GM10248 (cell line): Measurements from ENCODE around the gene PGLYRP2.

ENCODE experiments used
- CTCF ChIA-PET: fragments of 300-600 bp; sonication (Branson Sonifier 250); formaldehyde crosslinking; extraction: SDS; loops from one replicate; lab custom pipeline; 2021; ENCODE audit warnings: antibody characterized with exemption; lab: Yijun Ruan, JAX
- POLR2A ChIA-PET: fragments of 350-650 bp; sonication (Branson Sonifier 250); formaldehyde crosslinking; extraction: SDS; loops from one replicate; lab custom pipeline; 2020; ENCODE audit warnings: antibody characterized with exemption; lab: Yijun Ruan, JAX
- DNase-seq: peaks from one replicate; pipeline ENCODE4 v3.0.0; 2012; ENCODE audit errors: extremely low spot score
- TF ChIP-seq, protein P1 (sequence below): IDR thresholded peaks from 2 replicates; pipeline ENCODE4 v1.5.1; 2012; ENCODE audit warnings: mild to moderate bottlenecking, low read depth; ENCODE audit errors: extremely low read depth, missing control alignments, control extremely low read depth

Gene PGLYRP2

DNA sequence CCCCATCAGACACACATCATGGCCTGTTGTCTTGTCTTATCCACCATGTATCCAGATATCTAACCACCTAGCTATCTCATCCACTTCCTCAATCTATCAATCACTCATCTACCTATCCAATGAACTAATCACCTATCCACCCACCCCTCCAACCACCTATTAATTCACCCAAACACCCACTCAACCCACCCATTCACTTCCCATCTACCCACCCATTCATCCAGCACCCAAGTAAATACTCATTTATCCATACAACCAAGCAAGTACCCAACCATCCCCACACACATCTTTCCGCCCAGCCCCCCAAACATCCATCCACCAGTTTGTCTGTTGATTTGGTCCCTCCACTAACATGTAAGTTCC, 28.8 kb downstream of the PGLYRP2 start:
- TF ChIP-seq, protein P1, sequence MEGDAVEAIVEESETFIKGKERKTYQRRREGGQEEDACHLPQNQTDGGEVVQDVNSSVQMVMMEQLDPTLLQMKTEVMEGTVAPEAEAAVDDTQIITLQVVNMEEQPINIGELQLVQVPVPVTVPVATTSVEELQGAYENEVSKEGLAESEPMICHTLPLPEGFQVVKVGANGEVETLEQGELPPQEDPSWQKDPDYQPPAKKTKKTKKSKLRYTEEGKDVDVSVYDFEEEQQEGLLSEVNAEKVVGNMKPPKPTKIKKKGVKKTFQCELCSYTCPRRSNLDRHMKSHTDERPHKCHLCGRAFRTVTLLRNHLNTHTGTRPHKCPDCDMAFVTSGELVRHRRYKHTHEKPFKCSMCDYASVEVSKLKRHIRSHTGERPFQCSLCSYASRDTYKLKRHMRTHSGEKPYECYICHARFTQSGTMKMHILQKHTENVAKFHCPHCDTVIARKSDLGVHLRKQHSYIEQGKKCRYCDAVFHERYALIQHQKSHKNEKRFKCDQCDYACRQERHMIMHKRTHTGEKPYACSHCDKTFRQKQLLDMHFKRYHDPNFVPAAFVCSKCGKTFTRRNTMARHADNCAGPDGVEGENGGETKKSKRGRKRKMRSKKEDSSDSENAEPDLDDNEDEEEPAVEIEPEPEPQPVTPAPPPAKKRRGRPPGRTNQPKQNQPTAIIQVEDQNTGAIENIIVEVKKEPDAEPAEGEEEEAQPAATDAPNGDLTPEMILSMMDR, result no peak
- no peak for DNase-seq
- POLR2A ChIA-PET, result no interaction called here
- CTCF ChIA-PET, result no interaction called here

DNA sequence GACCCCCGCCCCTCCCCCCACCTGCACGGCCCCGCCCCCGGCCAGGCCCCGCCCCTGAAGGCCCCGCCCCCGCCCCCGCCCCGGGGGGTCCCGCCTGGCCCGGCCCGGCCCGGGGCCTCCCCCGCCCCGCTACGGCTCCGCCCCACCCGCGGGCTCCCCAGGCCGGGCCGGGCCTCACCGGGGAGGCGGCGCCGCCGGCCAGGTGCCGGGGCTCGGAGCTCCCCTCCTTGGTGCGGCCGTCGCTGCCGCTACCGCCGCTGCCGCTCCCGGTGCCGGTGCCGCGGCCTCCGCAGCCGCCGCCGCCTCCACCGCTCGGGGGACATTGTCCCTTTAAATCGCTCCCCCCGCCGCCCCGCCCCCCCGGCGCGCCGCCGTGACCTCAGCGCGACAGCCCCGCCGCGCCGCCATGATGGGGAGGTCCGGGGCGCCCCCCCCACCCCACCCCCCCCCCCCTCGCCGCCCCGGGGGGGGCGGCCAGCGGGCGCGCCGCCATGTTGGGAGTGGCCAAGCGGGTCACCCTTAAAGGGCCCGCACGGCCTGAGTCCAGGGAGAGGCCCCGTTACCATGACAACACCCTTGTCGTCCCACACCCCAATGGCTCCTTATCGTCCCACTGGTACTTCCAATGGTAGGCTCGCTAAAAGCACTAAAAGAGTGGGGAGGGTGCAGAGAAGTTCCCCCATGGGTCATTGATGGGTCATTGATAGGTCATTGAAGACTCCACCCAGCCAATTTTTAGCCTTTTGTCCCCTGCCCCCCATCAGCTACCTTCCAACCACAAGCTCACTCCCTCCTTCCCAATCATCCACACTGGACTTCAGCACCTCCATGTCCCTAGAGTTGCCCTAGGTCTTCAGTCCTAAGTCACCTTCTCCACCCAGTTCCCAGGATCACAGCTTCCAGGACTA, 29.4 kb downstream of the PGLYRP2 start, which contains the start of gene WIZ:
Gene WIZ (minus strand): TSS at position 337 of the 908 bp plus-strand sequence. CDS start 1,649 bp downstream, outside the sequence.
- DNase-seq, result peak; percentile 92
- TF ChIP-seq, protein P1, result no peak
- ChIA-PET POLR2A (no interaction called here), CTCF (interaction anchor here (0.9 kb wide), 1 partner anchor 17 kb away, joined by 3 read pairs; no protein-coding TSS in a partner anchor)

DNA sequence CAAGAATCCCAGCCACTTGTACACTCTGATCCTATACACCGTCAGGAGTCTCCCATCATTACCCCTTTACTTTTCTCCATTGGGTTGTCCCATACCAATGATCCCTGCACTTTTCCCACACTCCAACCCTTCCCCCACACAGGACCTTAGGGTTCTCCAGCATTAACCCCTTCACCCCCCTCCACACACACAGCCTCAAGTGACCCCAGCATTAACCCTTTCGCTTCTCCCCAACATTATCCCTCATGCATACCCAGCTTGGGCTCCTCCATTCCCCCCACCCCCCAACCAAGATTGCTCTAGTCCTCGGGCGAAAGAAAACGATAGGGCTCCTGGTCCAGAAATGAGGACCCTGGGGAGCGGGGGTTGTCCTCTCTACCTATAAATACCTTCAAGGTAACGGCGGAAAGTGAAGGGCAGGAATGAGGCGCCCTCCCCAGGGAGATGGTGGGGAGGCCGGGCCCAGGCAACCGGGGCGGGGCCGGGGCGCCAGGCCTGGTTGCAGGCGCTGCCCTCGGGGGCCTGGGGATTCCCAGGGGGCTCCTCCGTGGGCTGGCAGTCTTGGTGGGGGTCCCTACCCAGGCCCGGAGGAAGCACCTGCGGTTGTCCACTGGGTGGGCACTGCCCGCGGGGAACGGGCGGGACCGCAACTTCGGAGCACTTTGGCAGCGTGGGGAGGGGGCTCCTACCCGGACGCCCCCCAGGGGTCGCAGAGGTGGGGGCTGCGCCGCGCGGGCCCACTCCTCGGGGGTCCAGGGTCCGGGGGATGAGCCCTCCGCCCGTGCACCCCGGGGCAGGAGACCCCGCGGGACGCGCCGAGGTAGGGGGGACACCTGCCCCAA, 30.3 kb downstream of the PGLYRP2 start:
- peak; percentile 57 for DNase-seq
- TF ChIP-seq, protein P1, result peak; percentile 16
- CTCF ChIA-PET, result interaction anchor here (0.9 kb wide), 1 partner anchor 17 kb away, joined by 3 read pairs; no protein-coding TSS in a partner anchor
- POLR2A ChIA-PET, result no interaction called here

DNA sequence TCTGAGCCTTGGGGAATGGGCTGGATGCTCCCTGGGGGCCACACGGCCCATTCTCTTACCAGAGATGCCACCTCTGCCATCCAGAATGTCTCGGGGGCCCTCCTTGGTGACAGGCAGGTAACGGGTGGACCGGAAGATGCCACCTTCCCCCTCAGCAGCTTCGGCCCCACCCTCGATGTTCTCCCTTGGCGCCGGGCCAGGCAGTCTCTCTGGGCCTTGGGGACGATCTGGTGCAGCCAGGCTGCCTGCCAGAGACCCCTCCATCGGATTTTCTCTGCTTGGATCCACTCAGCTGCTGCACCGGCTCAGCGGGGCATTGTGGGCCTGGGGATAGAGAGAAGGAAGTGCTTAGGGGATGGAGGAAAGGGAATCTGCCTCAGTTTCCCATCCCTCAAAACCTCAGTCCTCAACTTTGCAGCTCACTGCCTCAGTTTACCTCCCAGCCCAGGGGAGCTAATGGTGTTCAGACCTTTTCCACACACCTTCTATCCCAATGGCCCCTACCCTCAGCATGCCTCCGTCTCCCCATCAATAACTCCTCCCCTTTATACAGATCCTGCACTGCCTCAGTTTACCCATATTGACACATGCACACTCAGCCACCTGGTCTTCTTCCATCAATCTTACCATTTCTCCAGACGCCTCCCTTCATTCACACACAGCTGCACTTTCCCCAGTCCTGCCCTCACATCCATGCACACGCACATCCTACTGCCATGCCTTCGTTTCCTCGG, 31.1 kb downstream of the PGLYRP2 start:
- TF ChIP-seq, protein P1, result no peak
- ChIA-PET CTCF (interaction anchor here (0.8 kb wide), 1 partner anchor 12 kb away, joined by 3 read pairs; no protein-coding TSS in a partner anchor), POLR2A (no interaction called here)
- no peak for DNase-seq

DNA sequence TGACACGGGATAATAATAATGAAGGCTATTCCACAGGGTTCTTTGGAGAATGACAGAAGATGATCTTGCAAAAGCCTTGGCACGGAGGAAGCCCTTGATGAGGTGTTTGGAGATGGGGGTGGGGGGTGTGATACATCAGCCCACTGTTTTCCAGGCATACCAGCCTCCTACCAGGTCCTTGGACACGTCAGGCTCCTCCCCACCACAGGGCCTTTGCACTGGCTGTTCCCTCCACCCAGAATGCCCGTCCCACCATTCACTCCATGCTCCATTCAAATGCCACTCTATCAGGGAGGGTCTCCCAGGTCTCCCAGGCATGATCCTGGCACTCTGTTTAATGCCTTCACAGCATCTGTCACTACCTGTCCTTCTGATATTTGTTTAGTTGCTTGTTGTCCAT, 32.2 kb downstream of the PGLYRP2 start:
- ChIA-PET CTCF (interaction anchor here (0.8 kb wide), 1 partner anchor 11 kb away, joined by 3 read pairs; no protein-coding TSS in a partner anchor), POLR2A (no interaction called here)
- no peak for DNase-seq
- TF ChIP-seq, protein P1, result no peak
